Sigmoid colon (tissue), 4 donors: ENCODE data around the gene GLS2.

Experiments used
- EP300 ChIP-seq, 4 donors: sonication (generic); formaldehyde crosslinking; IDR thresholded peaks; one replicate each; pipeline ENCODE4 v1.6.1; 2017; ENCODE audit warnings: antibody characterized with exemption in 4 of 4
- POLR2A ChIP-seq, 2 donors: fragments of 450-650 bp; IDR thresholded peaks; one replicate each; pipeline ENCODE4 v1.6.1; 2016; ENCODE audit warnings: antibody characterized with exemption in 2 of 2, mild to moderate bottlenecking in 2 of 2, moderate library complexity in 2 of 2
- POLR2AphosphoS5 ChIP-seq, 4 donors: sonication (generic); formaldehyde crosslinking; IDR thresholded peaks; one replicate each; pipeline ENCODE4 v1.6.1; 2017; ENCODE audit warnings: antibody characterized with exemption in 4 of 4
- TF ChIP-seq, protein P1 (sequence below), 4 experiments: fragments of 450-650 bp in 3 of 4; fragments of 200-600 bp in 1 of 4; IDR thresholded peaks; one replicate each; pipeline ENCODE4 v1.5.1; 2016 to 2019; ENCODE audit warnings: antibody characterized with exemption in 4 of 4, mild to moderate bottlenecking in 3 of 4, moderate library complexity in 2 of 4

DNA sequence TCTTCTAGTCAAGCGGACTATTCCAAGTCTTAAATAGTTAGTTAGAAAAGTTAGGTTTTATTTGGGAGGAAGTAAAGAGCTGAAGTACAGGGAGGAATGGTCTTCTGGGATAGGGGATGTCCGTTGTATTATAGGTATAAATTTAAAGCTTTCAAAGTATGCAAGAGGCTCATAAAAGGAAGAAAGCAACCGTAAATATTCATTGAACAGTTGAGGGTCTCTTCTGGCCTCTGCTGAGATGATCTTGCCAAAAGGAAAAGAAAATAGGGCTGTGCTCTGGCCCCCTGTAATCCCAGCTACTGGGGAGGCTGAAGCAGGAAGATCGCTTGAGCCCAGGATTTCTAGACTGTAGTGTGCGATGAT lies 38.4 kb downstream of the GLS2 start:
- TF ChIP-seq, protein P1, sequence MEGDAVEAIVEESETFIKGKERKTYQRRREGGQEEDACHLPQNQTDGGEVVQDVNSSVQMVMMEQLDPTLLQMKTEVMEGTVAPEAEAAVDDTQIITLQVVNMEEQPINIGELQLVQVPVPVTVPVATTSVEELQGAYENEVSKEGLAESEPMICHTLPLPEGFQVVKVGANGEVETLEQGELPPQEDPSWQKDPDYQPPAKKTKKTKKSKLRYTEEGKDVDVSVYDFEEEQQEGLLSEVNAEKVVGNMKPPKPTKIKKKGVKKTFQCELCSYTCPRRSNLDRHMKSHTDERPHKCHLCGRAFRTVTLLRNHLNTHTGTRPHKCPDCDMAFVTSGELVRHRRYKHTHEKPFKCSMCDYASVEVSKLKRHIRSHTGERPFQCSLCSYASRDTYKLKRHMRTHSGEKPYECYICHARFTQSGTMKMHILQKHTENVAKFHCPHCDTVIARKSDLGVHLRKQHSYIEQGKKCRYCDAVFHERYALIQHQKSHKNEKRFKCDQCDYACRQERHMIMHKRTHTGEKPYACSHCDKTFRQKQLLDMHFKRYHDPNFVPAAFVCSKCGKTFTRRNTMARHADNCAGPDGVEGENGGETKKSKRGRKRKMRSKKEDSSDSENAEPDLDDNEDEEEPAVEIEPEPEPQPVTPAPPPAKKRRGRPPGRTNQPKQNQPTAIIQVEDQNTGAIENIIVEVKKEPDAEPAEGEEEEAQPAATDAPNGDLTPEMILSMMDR (IDR thresholded peaks at IDR 0.05), result no peak
- TF ChIP-seq POLR2AphosphoS5 (IDR thresholded peaks at IDR 0.05) (no peak), POLR2A (IDR thresholded peaks at IDR 0.05) (no peak), EP300 (IDR thresholded peaks at IDR 0.05) (no peak)
